ENCODE data around the gene SULF2.

Gene SULF2

DNA sequence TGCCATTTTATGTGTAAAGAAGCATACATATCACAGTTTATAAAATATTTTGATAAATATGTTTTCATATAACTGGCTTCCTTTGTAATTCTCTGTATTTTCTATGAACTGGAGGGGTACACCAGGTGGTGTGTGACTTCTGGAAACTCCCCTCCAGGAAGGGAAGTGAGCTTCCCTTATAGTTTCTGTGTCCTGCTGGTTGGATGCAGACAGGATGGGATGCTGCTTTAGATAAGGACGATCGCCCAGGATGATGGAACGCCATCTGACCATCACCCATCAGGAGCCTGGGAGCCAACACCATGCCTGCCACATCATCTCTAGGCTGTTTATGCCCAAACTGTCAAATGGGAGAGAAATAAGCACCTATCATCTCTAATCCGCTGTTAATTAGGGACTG, 66.1 kb downstream of the SULF2 start:
- FAIRE-seq = no peak
- no peak for DNase-seq (ENCODE audit: insufficient read length, low spot score)

- FAIRE-seq = no peak
- no peak for DNase-seq (ENCODE audit: insufficient read length, low spot score)
These were observed 66.9 kb downstream of the SULF2 start for GRCh38 chr20:47718398-47718797.

GRCh38 chr20:47717421-47717820, 67.9 kb downstream of the SULF2 start:
- DNase-seq (ENCODE audit: insufficient read length, low spot score) = no peak
- no peak for FAIRE-seq

- FAIRE-seq (no peak), DNase-seq (ENCODE audit: insufficient read length, low spot score) (no peak)
These were observed 71.3 kb downstream of the SULF2 start for GRCh38 chr20:47713878-47714450.

DNA sequence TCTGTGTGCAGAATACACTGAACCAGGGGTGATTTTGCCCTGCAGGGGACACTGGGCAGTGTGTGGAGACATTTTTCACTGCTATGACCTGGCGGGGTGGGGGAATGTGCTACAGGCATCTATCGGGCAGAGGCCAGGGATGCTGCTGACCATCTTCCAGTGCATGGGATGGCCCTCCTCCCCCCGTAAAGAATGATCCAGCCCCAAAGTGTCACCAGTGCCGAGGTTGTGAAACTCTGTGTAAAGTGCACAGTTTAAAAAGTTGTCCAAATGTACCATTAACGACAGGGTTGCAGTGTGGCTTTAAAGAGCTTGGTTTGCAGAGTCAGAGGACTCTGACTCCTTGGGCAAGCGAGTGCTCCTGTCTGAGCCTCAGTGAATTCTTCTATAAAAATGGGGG, 72.1 kb downstream of the SULF2 start:
- DNase-seq (ENCODE audit: insufficient read length, low spot score) (no peak), FAIRE-seq (no peak)

- FAIRE-seq (no peak), DNase-seq (ENCODE audit: insufficient read length, low spot score) (no peak)
These were observed 74.1 kb downstream of the SULF2 start for GRCh38 chr20:47711046-47711752.

DNA sequence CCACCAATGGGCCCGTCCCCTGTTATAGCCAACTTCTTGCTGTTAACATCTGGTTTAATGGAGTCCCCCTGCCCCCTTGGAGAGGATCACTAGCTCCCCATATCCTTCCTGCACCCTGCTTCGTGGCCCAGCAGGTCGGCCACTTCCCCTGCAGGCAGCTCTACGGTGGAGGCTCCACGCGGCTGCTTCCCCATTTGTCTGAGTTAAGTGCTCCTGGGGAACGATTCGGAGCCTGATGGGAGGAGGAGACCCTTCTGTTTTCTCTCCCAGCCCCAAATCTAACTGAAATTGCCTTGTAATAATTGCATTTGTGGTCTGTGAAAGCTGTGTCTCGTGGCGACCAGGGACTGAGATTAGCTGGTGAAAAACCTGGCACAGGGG, 74.6 kb downstream of the SULF2 start:
- FAIRE-seq (no peak), DNase-seq (ENCODE audit: insufficient read length, low spot score) (no peak)

GRCh38 chr20:47708953-47709833, 76.1 kb downstream of the SULF2 start:
- DNase-seq (ENCODE audit: insufficient read length, low spot score) = no peak
- FAIRE-seq = no peak

GRCh38 chr20:47708140-47708807, 77.0 kb downstream of the SULF2 start:
- FAIRE-seq (no peak), DNase-seq (ENCODE audit: insufficient read length, low spot score) (no peak)

GRCh38 chr20:47706345-47706744, 78.9 kb downstream of the SULF2 start:
- no peak for FAIRE-seq
- no peak for DNase-seq (ENCODE audit: insufficient read length, low spot score)

DNA sequence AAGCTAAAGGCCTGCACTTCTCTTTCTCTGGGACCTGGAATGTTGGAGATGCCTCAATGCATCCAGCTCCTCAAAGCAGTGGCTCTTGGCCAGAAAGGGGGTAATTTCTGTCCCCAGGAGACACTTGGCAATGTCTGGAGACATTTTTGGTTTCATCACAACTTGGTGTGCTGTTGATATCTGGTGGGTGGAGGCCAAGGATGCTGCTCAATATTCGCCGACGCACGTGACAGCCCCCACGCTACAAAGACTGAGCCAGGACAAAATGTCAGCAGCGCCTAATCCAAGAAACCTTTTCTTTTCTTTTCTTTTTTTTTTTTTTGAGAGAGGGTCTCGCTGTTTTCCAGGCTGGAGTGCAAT, 79.8 kb downstream of the SULF2 start:
- no peak for FAIRE-seq
- no peak for DNase-seq (ENCODE audit: insufficient read length, low spot score)

DNA sequence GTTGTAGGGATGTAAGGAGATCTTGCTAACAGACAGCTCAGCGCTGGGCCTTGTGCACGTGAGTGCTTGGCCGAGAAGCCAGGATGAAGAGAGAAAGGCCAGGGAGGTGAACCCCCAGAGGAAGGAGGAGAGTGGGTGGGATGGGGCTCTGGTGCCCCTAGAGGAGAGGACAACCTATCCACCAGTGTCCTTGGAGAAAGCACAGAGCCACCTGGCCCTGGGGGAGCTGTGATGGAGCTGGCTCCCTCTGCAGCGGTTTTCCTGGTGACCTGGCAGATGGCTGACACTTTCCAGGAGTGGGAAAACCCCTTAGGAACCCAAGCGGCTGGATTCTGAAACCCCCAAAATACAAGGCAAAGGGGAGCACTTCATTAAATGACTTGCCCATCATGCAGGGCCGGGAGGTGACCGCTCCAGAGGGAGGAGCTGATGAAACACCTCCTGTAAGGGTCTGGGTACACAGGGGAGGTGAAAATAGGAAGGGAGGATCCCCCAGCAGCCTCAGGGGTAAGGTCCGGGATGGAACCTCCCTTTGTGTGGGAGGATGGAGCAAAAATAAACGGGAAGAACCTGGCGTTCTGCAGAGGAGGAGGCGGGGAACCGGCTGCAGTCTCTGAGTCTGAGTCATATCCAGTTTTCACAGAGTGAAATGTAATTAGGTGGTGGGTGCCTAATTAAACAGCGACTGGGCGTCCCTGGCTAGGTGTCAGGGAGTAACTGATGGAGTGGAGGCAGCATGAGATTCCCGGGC, 80.4 kb downstream of the SULF2 start:
- FAIRE-seq (no peak), DNase-seq (ENCODE audit: insufficient read length, low spot score) (no peak)

DNA sequence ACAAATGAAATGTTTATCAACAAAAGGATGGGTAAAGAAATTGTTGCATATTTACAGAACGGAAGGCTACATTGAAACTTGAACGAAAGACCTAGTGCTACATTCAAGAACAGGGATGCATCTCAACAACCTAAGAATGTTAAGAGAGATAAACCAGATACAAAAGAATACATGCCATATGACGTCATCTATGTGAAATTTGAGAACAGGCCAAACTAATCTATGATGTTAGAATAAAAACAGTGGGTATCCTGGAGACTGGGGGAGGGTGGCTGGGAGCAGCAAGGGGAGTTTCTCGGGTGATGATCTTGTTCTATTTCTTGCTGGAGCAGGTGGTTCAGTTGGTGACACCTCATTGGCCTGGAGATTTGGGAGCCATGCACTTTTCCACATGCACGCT, 81.5 kb downstream of the SULF2 start:
- DNase-seq (ENCODE audit: insufficient read length, low spot score) (no peak), FAIRE-seq (no peak)

- DNase-seq (ENCODE audit: insufficient read length, low spot score) (no peak), FAIRE-seq (no peak)
These were observed 83.7 kb downstream of the SULF2 start for GRCh38 chr20:47701612-47702011.

GRCh38 chr20:47700327-47700726, 85.0 kb downstream of the SULF2 start:
- FAIRE-seq = no peak

DNA sequence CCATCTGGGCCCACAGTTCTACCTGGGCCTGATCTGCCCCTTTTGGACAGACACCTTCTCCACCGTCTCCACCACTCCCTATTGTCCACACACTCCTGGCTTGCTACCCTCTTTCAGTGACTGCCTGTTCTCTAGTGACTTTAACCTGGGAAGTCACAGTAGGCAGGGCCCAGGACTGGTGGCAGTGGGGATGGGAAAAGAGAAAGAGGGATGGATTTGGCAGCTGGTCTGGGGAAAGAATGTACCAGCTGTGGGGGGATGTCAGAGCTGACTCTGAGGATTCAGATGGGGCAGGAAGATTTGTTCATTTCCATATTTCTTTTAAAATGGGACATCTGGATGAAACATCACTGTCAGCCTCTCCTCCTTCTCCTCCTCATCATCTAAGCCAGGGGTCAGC, 85.5 kb downstream of the SULF2 start:
- no peak for DNase-seq (ENCODE audit: insufficient read length, low spot score)
- FAIRE-seq = no peak

More at GRCh38 chr20:47700327-47700726, 85.0 kb downstream of the SULF2 start:
- DNase-seq (ENCODE audit: insufficient read length, low spot score) = no peak

DNA sequence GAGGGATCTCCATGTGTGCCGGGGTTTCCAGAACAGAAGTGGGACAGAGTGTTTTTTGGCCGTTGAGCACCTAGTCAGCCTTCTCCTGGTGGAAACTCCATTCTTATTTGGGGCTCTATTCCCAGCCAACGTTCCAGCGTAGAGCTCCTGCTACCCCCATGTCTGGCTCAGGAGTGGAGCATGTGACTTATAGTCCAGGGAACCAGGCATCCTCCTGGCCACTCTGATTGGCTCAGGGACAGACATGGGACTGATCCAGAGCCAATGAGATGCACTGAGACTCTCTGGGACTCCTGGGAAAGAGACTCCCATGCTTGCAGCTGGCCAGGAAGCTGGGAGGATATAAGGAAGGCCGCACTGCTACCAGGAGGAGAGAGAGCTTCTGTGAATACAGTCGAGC, 87.1 kb downstream of the SULF2 start:
- DNase-seq (ENCODE audit: insufficient read length, low spot score) = no peak
- FAIRE-seq = no peak

DNA sequence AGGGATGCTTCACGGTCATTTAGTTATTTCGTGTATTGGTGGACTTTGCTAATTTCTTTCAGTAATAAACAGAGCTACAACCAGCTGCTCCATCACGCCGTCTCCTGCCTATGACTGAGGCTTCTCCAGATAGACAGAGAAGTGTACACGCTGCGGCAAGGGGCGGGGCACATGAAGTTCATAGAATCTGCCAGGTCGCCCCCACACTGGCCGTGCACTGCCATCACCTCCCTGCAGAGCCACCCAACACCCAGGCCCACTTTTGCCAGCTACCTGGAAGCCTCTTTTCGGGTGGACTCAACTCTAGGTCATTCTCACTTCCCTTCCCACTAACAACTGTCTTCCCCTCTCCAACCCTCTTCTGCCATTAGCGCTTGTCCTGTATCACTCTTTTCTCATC, 88.4 kb downstream of the SULF2 start:
- FAIRE-seq (no peak), DNase-seq (ENCODE audit: insufficient read length, low spot score) (no peak)

GRCh38 chr20:47694021-47694818, 91.1 kb downstream of the SULF2 start:
- DNase-seq (ENCODE audit: insufficient read length, low spot score) = no peak
- FAIRE-seq = no peak

- no peak for DNase-seq (ENCODE audit: insufficient read length, low spot score)
These were observed 93.7 kb downstream of the SULF2 start for GRCh38 chr20:47691625-47692024.

More at GRCh38 chr20:47691625-47692024, 93.7 kb downstream of the SULF2 start:
- FAIRE-seq = no peak
